Right ventricle myocardium superior (tissue), 1 donor: ENCODE results near the gene IL13RA1. TPM values are rescaled to one million over a fixed set of nuclear protein-coding genes. Genes with fewer than 3 reads are reported as not detected.
"Not testable (repeated sequence)": the region's sequence is repeated elsewhere in the genome, so short reads cannot be mapped to it uniquely, and the experiment has no call there.

Experiments
- ATAC-seq: fragments of 200-7000 bp; cut with Tn5 transposase; one replicate; pipeline ENCODE4 v1.9.1; 2020; ENCODE audit warnings: mild to moderate bottlenecking; ENCODE audit not compliant: poor library complexity
- DNase-seq: peaks from one replicate; pipeline ENCODE4 v3.0.0-alpha.2; 2020
- intact Hi-C: fragments of 100-400 bp; cut with DNase I; formaldehyde crosslinking; loops from one replicate; pipeline ENCODE4 v1.11.2; 2022
- total RNA-seq: library from RNA; stranded (reverse); fragmentation: NEBNext Ultra II Directional; extraction: Animal tissue kit (Norgen Biotek cat#: 25700); gene quantifications from one replicate; pipeline ENCODE4 v1.2.1, GENCODE V29; 2021
- donor health status: DM: no; HTN: yes; CAD: no; lungs with severe emphysema.

IL13RA1 gene
- total RNA-seq, 1 donor from 2014 or later: 16.8 TPM

GRCh38 chrX:118724775-118725174, 2.6 kb upstream of the IL13RA1 start:
- no peak for ATAC-seq
- intact Hi-C loops: no loop called here
- DNase-seq: no peak

- intact Hi-C loops: no loop called here
- DNase-seq (no peak), ATAC-seq (no peak)
These were observed 1.0 kb upstream of the IL13RA1 start for GRCh38 chrX:118726396-118726795.

- DNase-seq (peak; percentile 60), ATAC-seq (peak; percentile 47)
- intact Hi-C loops: no loop called here
These were observed 407 bp downstream of the IL13RA1 start for GRCh38 chrX:118727686-118728339.

GRCh38 chrX:118729042-118729652, 1.7 kb downstream of the IL13RA1 start:
- intact Hi-C loops: no loop called here
- DNase-seq (no peak), ATAC-seq (no peak)

- ATAC-seq (no peak), DNase-seq (no peak)
- intact Hi-C loops: no loop called here
These were observed 3.3 kb downstream of the IL13RA1 start for GRCh38 chrX:118730500-118731247.

- ATAC-seq, intact Hi-C loops: not testable (repeated sequence)
These were observed 5.1 kb downstream of the IL13RA1 start for GRCh38 chrX:118732551-118732950.

GRCh38 chrX:118734909-118735308, 7.5 kb downstream of the IL13RA1 start:
- ATAC-seq: no peak

More at GRCh38 chrX:118732551-118732950, 5.1 kb downstream of the IL13RA1 start:
- DNase-seq: not testable (repeated sequence)

GRCh38 chrX:118736394-118737010, 9.1 kb downstream of the IL13RA1 start:
- intact Hi-C loops: no loop called here
- ATAC-seq (no peak), DNase-seq (no peak)

More at GRCh38 chrX:118734909-118735308, 7.5 kb downstream of the IL13RA1 start:
- intact Hi-C loops: no loop called here
- no peak for DNase-seq

GRCh38 chrX:118739577-118739976, 12.2 kb downstream of the IL13RA1 start:
- DNase-seq (no peak), ATAC-seq (no peak)
- intact Hi-C loops: no loop called here

GRCh38 chrX:118740276-118740889, 13.0 kb downstream of the IL13RA1 start:
- no peak for DNase-seq
- intact Hi-C loops: no loop called here
- no peak for ATAC-seq

- ATAC-seq (no peak), DNase-seq (no peak)
- intact Hi-C loops: no loop called here
These were observed 14.8 kb downstream of the IL13RA1 start for GRCh38 chrX:118742176-118742575.

- no peak for ATAC-seq
- DNase-seq: no peak
- intact Hi-C loops: no loop called here
These were observed 18.2 kb downstream of the IL13RA1 start for GRCh38 chrX:118745570-118745969.

- intact Hi-C loops: no loop called here
- DNase-seq: no peak
- no peak for ATAC-seq
These were observed 24.8 kb downstream of the IL13RA1 start for GRCh38 chrX:118751950-118752783.

GRCh38 chrX:118755633-118756032, 28.2 kb downstream of the IL13RA1 start:
- DNase-seq (no peak), ATAC-seq (peak; percentile 15)
- intact Hi-C loops: no loop called here

- DNase-seq: no peak
- intact Hi-C loops: no loop called here
- no peak for ATAC-seq
These were observed 28.7 kb downstream of the IL13RA1 start for GRCh38 chrX:118756101-118756500.

GRCh38 chrX:118758511-118758910, 31.1 kb downstream of the IL13RA1 start:
- ATAC-seq: no peak
- intact Hi-C loops: no loop called here
- no peak for DNase-seq

- ATAC-seq: no peak
- intact Hi-C loops: no loop called here
- no peak for DNase-seq
These were observed 32.6 kb downstream of the IL13RA1 start for GRCh38 chrX:118760025-118760424.
